ENCODE measurements around the gene ENTREP1. TPM values are rescaled to one million over a fixed set of nuclear protein-coding genes. Genes with fewer than 3 reads are reported as not detected.

Gene ENTREP1
- total RNA-seq, 4 donors from 2014 or later: 2.2 to 23.2 (median 9.0) TPM

- Histone ChIP-seq H3K27ac (no peak overlapping the region), H3K4me1 (no peaks in the 10 kb centered on the region), H3K9me3 (no peaks in the 10 kb centered on the region), H3K4me3 (no peak overlapping the region), H3K27me3 (no peaks in the 10 kb centered on the region), H3K36me3 (no peaks in the 10 kb centered on the region)
- TF ChIP-seq POLR2A (IDR thresholded peaks at IDR 0.05): no peak
- TF ChIP-seq, protein P1, sequence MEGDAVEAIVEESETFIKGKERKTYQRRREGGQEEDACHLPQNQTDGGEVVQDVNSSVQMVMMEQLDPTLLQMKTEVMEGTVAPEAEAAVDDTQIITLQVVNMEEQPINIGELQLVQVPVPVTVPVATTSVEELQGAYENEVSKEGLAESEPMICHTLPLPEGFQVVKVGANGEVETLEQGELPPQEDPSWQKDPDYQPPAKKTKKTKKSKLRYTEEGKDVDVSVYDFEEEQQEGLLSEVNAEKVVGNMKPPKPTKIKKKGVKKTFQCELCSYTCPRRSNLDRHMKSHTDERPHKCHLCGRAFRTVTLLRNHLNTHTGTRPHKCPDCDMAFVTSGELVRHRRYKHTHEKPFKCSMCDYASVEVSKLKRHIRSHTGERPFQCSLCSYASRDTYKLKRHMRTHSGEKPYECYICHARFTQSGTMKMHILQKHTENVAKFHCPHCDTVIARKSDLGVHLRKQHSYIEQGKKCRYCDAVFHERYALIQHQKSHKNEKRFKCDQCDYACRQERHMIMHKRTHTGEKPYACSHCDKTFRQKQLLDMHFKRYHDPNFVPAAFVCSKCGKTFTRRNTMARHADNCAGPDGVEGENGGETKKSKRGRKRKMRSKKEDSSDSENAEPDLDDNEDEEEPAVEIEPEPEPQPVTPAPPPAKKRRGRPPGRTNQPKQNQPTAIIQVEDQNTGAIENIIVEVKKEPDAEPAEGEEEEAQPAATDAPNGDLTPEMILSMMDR (IDR thresholded peaks at IDR 0.05): no peak
- no peak for TF ChIP-seq POLR2AphosphoS5 (IDR thresholded peaks at IDR 0.05)
- no peak for TF ChIP-seq EP300 (IDR thresholded peaks at IDR 0.05; ENCODE audit: low read depth)
- DNase-seq: no peak
- WGBS, 2 donors (ENCODE audit: low coverage in 1 of 2): 0 to 13% methylated on average over 2 to 3 of the region's 3 CpGs
- intact Hi-C loops (cut with DNase I; ENCODE audit: low total_unique reads) (no loop called here), in situ Hi-C loops (cut with MboI; ENCODE audit: low pct_ligation_motif_present in 1 of 4, low pct_unique_long_range_greater_than_20kb in 1 of 4, low sequenced_read_pairs in 3 of 4) (no loop called here)
Observed at GRCh38 chr9:69340631-69341030, 15.6 kb downstream of the ENTREP1 start.

DNA sequence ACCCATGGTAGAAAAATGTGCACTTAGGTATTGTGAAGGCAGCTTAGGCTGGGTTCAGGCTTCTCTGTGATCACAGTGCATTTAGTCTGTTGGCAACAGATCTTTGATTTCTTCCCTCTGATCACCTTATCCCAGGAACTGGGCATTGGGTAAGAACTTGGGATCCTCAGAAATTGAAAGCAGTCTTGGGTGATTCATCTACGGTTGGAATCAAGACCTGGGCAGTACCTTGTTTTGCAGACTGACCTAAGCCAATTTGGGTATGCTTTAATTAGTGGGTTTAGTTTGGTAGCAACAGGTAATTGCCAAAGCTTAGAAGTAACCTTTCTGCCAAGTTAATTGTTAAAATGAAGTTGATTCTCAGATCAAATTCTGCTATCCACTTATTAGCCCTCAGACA, 17.8 kb downstream of the ENTREP1 start:
- Histone ChIP-seq H3K4me3 (no peak overlapping the region), H3K9me3 (no peaks in the 10 kb centered on the region), H3K27ac (no peak overlapping the region), H3K4me1 (no peaks in the 10 kb centered on the region), H3K36me3 (no peaks in the 10 kb centered on the region), H3K27me3 (no peaks in the 10 kb centered on the region)
- TF ChIP-seq EP300 (IDR thresholded peaks at IDR 0.05; ENCODE audit: low read depth) (no peak), POLR2A (IDR thresholded peaks at IDR 0.05) (no peak), POLR2AphosphoS5 (IDR thresholded peaks at IDR 0.05) (no peak)
- TF ChIP-seq, protein P1 (IDR thresholded peaks at IDR 0.05): no peak
- DNase-seq: no peak
- 88% methylated on average over 1 of the region's 1 CpG; no CpG with 5 or more reads in 1 of the 2 donors for WGBS, 2 donors (ENCODE audit: low coverage in 1 of 2)
- in situ Hi-C loops (cut with MboI; ENCODE audit: low pct_ligation_motif_present in 1 of 4, low pct_unique_long_range_greater_than_20kb in 1 of 4, low sequenced_read_pairs in 3 of 4) (no loop called here), intact Hi-C loops (cut with DNase I; ENCODE audit: low total_unique reads) (no loop called here)

- Histone ChIP-seq H3K4me1 (no peaks in the 10 kb centered on the region), H3K27me3 (no peaks in the 10 kb centered on the region), H3K4me3 (no peak overlapping the region), H3K9me3 (no peaks in the 10 kb centered on the region), H3K27ac (no peak overlapping the region), H3K36me3 (no peaks in the 10 kb centered on the region)
- TF ChIP-seq POLR2AphosphoS5 (IDR thresholded peaks at IDR 0.05) (no peak), EP300 (IDR thresholded peaks at IDR 0.05; ENCODE audit: low read depth) (no peak), POLR2A (IDR thresholded peaks at IDR 0.05) (no peak)
- TF ChIP-seq, protein P1 (IDR thresholded peaks at IDR 0.05): no peak
- no peak for DNase-seq
- intact Hi-C loops (cut with DNase I; ENCODE audit: low total_unique reads): no loop called here
- in situ Hi-C loops (cut with MboI; ENCODE audit: low pct_ligation_motif_present in 1 of 4, low pct_unique_long_range_greater_than_20kb in 1 of 4, low sequenced_read_pairs in 3 of 4): no loop called here
- 80 to 84% methylated on average over 2 to 4 of the region's 4 CpGs for WGBS, 2 donors (ENCODE audit: low coverage in 1 of 2)
Observed at GRCh38 chr9:69344459-69344858, 19.4 kb downstream of the ENTREP1 start.

- no peaks in the 10 kb centered on the region for H3K4me1 ChIP-seq
- no peak overlapping the region for H3K27ac ChIP-seq
- no peak for TF ChIP-seq POLR2A (IDR thresholded peaks at IDR 0.05)
- no peak for TF ChIP-seq POLR2AphosphoS5 (IDR thresholded peaks at IDR 0.05)
- TF ChIP-seq, protein P1 (IDR thresholded peaks at IDR 0.05): no peak
- no peak for TF ChIP-seq EP300 (IDR thresholded peaks at IDR 0.05; ENCODE audit: low read depth)
- H3K27me3 ChIP-seq: no peaks in the 10 kb centered on the region
- intact Hi-C loops (cut with DNase I; ENCODE audit: low total_unique reads) (no loop called here), in situ Hi-C loops (cut with MboI; ENCODE audit: low pct_ligation_motif_present in 1 of 4, low pct_unique_long_range_greater_than_20kb in 1 of 4, low sequenced_read_pairs in 3 of 4) (no loop called here)
- H3K4me3 ChIP-seq: no peak overlapping the region
- no peaks in the 10 kb centered on the region for H3K36me3 ChIP-seq
- no peak for DNase-seq
- 82 to 88% methylated on average over 5 to 6 of the region's 6 CpGs for WGBS, 2 donors (ENCODE audit: low coverage in 1 of 2)
- no peaks in the 10 kb centered on the region for H3K9me3 ChIP-seq
Observed at GRCh38 chr9:69346596-69347390, 21.8 kb downstream of the ENTREP1 start.
